PFSK-1 (cell line): ENCODE results near the gene CUTA.

Experiments
- FOXP2 ChIP-seq: optimal IDR thresholded peaks from 2 replicates; pipeline ENCODE3; 2011; ENCODE audit warnings: borderline replicate concordance, control low read depth, inconsistent platforms; ENCODE audit not compliant: insufficient read depth; ENCODE audit errors: extremely low read length, extremely low read depth
- POLR2AphosphoS5 ChIP-seq: IDR thresholded peaks from 2 replicates; pipeline ENCODE4 v1.6.1; 2012; ENCODE audit warnings: low read depth, mild to moderate bottlenecking, control low read depth, low read length, moderate library complexity
- REST ChIP-seq, 2 experiments: IDR thresholded peaks; 2 replicates each; pipeline versions ENCODE4 v1.6.1 to v1.8.0; 2011 to 2012; ENCODE audit warnings: low read depth in 2 of 2, low read length in 2 of 2, control low read depth in 1 of 2, inconsistent platforms in 1 of 2, mild to moderate bottlenecking in 1 of 2, moderate library complexity in 1 of 2; ENCODE audit not compliant: insufficient read depth in 1 of 2
- SIN3A ChIP-seq: IDR thresholded peaks from 2 replicates; pipeline ENCODE4 v1.6.1; 2012; ENCODE audit warnings: mild to moderate bottlenecking, low read length, moderate library complexity, borderline replicate concordance; ENCODE audit not compliant: insufficient read depth
- TAF1 ChIP-seq: IDR thresholded peaks from 2 replicates; pipeline ENCODE4 v1.6.1; 2012; ENCODE audit warnings: low read length, control low read depth, borderline replicate concordance; ENCODE audit not compliant: insufficient read depth

GRCh38 chr6:33384581-33385020, 33.3 kb downstream of the CUTA start:
- TF ChIP-seq SIN3A: no peak
- TF ChIP-seq POLR2AphosphoS5: no peak
- no peak for TF ChIP-seq TAF1
- TF ChIP-seq REST (IDR thresholded peaks at IDR 0.05; ENCODE audit: insufficient read depth in 1 of 2, low read depth in 2 of 2, low read length in 2 of 2): no peak
- TF ChIP-seq FOXP2: no peak
